ENCODE results near the gene DHPS.

DHPS gene

DNA sequence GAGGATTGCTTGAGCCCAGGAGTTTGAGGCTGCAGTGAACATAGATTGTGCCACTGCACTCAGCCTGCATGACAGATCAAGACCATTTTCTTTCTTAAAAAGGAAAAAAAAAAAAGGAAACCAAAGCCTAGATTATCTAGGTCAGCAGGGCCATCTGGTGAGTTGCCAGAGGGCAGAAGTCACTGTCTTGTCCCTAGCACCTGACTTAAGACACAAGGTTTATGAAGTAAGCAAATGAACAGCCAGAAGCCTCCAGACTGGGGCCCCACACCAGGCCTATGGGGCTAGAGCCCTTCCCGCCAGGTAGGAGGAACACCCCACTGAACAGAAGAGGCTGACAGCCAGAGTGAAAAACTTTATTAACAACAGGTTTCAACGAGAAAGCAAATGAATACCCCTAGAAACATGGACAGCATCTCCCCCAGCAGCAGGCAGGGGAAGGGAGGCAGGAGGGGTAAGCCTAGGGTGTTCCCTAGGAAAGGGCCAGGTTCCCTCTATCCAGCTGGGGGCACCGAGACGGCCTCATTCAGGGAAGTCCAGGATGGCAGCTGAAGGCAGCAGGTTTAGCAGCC is 13.9 kb downstream of the DHPS start:
- TF ChIP-seq PAX5 (IDR thresholded peaks at IDR 0.05; ENCODE audit: insufficient read depth, low read length, severe bottlenecking) (no peak), TAF1 (IDR thresholded peaks at IDR 0.05; ENCODE audit: low read depth, low read length) (no peak), POLR2A (IDR thresholded peaks at IDR 0.05; ENCODE audit: low read depth, low read length) (no peak), SPI1 (IDR thresholded peaks at IDR 0.05; ENCODE audit: low read depth, low read length) (no peak), POU2F2 (IDR thresholded peaks at IDR 0.05; ENCODE audit: low read depth, low read length) (no peak), POLR2AphosphoS5 (IDR thresholded peaks at IDR 0.05; ENCODE audit: low read depth, low read length) (no peak)
- DNase-seq (ENCODE audit: insufficient read length, low spot score) (no peak), FAIRE-seq (no peak)

DNA sequence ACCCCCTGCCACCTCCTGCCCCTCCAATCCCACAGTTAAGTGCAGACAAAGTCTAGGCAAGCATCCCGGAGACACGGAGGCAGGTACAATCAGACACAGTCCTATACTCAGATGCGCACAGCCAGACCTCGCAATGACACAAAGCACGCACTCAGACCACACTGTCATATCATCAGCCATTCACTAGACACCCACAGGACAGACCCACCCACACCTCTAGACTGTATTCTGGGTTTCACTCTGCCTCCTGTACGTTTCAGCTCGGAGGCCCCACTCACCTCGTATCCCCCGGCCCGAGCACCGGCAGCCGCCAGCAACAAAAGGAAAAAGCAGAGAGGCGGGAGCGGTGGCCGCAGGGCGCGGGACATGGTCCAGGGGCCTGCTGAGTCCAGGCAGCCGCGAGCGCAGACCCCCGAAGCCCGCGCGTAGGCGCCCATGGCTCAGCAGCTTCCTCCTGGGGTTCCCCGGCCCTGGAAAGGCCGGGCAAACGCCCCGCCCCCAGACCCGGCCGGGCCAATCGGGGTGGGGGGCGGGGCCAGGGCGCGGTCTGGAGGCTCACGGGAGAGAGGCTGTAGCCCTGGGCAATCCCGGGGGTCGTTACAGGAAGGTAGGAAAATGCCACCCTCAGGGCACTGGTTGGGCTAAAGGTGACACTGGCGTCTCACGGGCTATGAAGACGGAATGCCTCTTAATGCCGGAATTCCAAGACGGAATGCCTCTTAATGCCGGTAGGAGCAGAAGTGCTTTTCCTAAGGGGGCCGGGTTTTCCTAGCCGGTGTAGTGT is 15.2 kb downstream of the DHPS start, which contains the start of the genes MAN2B1 and WDR83:
TSS of gene MAN2B1 (minus strand) at position 478 of the 784 bp plus-strand sequence. CDS start at position 437, 41 bp downstream.
TSS of gene WDR83 (plus strand) at position 543 of the 784 bp plus-strand sequence. CDS start 2,984 bp downstream, outside the sequence.
- DNase-seq (ENCODE audit: insufficient read length, low spot score), result peak; percentile 89
- FAIRE-seq, result no peak
- peak; percentile 17; the same call in 1 of the 2 replicates for TF ChIP-seq POLR2AphosphoS5 (IDR thresholded peaks at IDR 0.05; ENCODE audit: low read depth, low read length)
- no peak for TF ChIP-seq SPI1 (IDR thresholded peaks at IDR 0.05; ENCODE audit: low read depth, low read length)
- TF ChIP-seq POLR2A (IDR thresholded peaks at IDR 0.05; ENCODE audit: low read depth, low read length), result peak; percentile 43; the same call in 1 of the 2 replicates
- TF ChIP-seq TAF1 (IDR thresholded peaks at IDR 0.05; ENCODE audit: low read depth, low read length), result peak; percentile 10; the same call in 1 of the 2 replicates
- TF ChIP-seq PAX5 (IDR thresholded peaks at IDR 0.05; ENCODE audit: insufficient read depth, low read length, severe bottlenecking), result no peak

DNA sequence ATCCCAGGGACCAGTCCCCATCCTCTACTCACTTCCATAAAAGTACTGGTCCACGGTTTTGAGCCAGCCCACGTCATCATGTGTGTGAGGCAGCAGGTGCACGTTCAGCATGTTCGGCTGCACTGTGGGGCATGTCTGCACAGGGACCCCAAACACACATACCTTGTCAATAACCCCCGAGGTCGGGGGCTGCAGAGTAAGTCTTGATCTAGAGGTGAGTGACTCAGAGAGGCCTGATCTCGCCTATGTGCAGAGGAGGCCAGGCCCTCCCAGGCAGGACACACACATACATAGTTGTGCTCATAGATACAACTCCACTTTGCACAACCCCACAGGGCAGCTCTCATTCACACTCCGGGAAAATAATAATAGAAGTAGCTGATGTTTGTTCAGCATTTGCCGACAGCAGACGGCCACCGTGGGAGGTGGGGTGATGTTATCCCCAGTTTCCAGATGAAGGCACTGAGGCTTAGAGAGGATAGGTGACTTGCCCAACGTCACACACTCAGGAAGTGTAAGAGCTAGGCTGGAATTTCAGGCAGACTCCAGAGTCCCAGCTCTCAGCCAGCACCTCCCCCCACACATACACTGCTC is 15.9 kb downstream of the DHPS start:
- DNase-seq (ENCODE audit: insufficient read length, low spot score), result no peak
- FAIRE-seq, result no peak
- TF ChIP-seq POU2F2 (IDR thresholded peaks at IDR 0.05; ENCODE audit: low read depth, low read length) (no peak), TAF1 (IDR thresholded peaks at IDR 0.05; ENCODE audit: low read depth, low read length) (no peak; the same call in 1 of the 2 replicates), SPI1 (IDR thresholded peaks at IDR 0.05; ENCODE audit: low read depth, low read length) (no peak), POLR2A (IDR thresholded peaks at IDR 0.05; ENCODE audit: low read depth, low read length) (no peak), POLR2AphosphoS5 (IDR thresholded peaks at IDR 0.05; ENCODE audit: low read depth, low read length) (no peak)

DNA sequence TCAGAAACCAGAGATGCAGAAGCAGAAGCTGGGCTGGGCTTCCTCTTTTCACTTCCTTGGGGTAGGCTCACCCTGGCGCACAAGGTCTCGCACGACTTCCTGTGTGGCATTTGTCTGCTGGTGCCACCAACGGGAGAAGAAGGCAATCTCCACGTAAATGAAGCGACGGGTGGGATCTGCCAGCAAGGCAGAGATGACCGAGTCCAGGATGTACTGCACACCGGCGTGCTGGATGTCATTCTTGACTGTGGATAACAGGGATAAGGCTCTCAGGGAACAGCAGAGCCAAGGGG is 16.5 kb downstream of the DHPS start:
- no peak; the same call in 1 of the 2 replicates for TF ChIP-seq POU2F2 (IDR thresholded peaks at IDR 0.05; ENCODE audit: low read depth, low read length)
- TF ChIP-seq TAF1 (IDR thresholded peaks at IDR 0.05; ENCODE audit: low read depth, low read length), result no peak
- no peak for TF ChIP-seq PAX5 (IDR thresholded peaks at IDR 0.05; ENCODE audit: insufficient read depth, low read length, severe bottlenecking)
- peak; percentile 97 for TF ChIP-seq SPI1 (IDR thresholded peaks at IDR 0.05; ENCODE audit: low read depth, low read length)
- no peak; the same call in 1 of the 2 replicates for TF ChIP-seq POLR2A (IDR thresholded peaks at IDR 0.05; ENCODE audit: low read depth, low read length)
- TF ChIP-seq POLR2AphosphoS5 (IDR thresholded peaks at IDR 0.05; ENCODE audit: low read depth, low read length), result peak; percentile 58; the same call in 1 of the 2 replicates
- peak; percentile 95 for FAIRE-seq
- peak; percentile 76 for DNase-seq (ENCODE audit: insufficient read length, low spot score)

DNA sequence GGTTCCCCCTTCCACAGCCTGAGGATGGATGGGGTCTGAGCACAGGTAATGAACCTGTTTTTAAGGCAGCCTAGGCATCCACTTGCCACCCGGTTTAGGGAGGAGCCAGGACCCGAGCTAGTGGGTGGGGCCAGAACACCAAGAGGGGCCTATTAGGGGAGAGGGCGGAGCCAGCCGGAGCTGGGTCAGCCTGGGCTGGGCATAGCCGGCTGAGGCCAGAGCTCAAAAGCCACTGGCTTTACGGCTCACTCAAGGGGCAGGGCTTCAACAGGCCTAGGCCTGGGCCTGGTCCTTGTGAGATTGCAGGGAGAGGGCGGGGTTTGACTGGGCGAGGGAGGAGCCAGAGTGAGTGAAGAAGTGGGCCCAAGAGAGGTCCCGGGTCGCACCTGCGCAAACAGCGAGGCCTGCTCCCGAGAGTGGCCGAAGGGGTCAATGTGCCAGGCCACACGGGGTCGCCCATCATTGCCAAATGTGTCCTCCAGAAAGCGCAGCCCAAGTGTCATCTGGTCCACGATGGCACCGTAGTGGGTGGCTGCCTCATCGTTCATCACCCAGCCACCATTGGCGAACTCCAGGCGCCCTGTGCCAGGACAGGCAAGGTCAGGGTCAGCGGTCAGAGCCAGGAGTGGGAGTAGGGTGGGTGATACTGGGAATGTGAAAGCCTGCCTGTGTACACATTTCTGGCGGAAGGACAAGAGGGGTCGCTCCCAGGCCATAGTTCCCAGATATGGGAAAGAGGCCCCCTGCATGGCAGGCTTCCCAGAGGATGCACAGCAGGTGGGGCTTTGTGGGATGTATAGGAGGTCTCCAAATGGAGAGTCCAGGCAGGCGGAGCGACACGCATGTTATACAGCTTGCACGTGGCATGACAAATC is 17.0 kb downstream of the DHPS start:
- TF ChIP-seq POLR2AphosphoS5 (IDR thresholded peaks at IDR 0.05; ENCODE audit: low read depth, low read length), result no peak
- TF ChIP-seq SPI1 (IDR thresholded peaks at IDR 0.05; ENCODE audit: low read depth, low read length), result no peak
- TF ChIP-seq PAX5 (IDR thresholded peaks at IDR 0.05; ENCODE audit: insufficient read depth, low read length, severe bottlenecking), result no peak
- no peak for TF ChIP-seq TAF1 (IDR thresholded peaks at IDR 0.05; ENCODE audit: low read depth, low read length)
- DNase-seq (ENCODE audit: insufficient read length, low spot score), result no peak
- FAIRE-seq, result peak; percentile 66

DNA sequence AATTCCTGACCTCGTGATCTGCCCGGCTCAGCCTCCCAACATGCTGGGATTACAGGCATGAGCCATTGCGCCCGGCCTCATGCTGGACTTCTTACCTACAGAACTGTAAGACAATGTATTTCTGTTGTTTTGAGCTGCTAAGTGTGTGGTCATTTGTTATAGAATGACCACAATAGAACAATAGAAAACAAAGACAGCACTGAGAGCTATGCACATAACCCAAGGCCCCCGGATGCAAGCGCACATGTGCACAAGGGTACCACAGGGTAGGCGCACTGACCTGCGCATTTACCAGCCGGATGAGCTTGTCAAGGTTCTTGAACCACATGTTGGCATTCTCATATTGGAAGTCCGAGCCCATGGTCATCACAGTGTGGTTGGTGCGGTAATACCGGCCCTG is 20.7 kb downstream of the DHPS start:
- TF ChIP-seq POLR2AphosphoS5 (IDR thresholded peaks at IDR 0.05; ENCODE audit: low read depth, low read length), result no peak
- TF ChIP-seq POLR2A (IDR thresholded peaks at IDR 0.05; ENCODE audit: low read depth, low read length), result no peak
- TF ChIP-seq SPI1 (IDR thresholded peaks at IDR 0.05; ENCODE audit: low read depth, low read length), result no peak
- no peak for TF ChIP-seq TAF1 (IDR thresholded peaks at IDR 0.05; ENCODE audit: low read depth, low read length)
- DNase-seq (ENCODE audit: insufficient read length, low spot score) (no peak), FAIRE-seq (no peak)

DNA sequence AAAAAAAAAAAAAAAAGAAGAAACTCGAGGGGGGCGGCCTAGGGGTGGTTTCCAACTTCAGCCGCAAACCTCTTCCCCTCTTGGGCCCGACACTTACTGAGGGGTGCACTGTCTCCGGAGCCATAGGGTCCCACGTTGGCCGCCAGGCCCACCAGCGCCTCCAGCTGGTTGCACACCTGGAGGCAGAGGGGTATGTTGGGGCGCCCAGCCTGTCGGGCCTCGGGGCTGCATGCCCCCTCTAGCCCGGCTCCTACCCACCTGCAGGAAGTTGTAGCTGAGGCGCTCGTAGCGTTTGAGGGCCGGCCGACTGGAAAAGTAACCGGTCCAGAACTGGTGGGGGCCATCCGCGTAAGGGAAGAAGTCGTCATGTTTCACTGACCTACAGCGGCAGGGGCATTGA is 23.7 kb downstream of the DHPS start:
- DNase-seq (ENCODE audit: insufficient read length, low spot score), result no peak
- no peak for TF ChIP-seq TAF1 (IDR thresholded peaks at IDR 0.05; ENCODE audit: low read depth, low read length)
- TF ChIP-seq POU2F2 (IDR thresholded peaks at IDR 0.05; ENCODE audit: low read depth, low read length), result no peak
- TF ChIP-seq SPI1 (IDR thresholded peaks at IDR 0.05; ENCODE audit: low read depth, low read length), result no peak
- TF ChIP-seq POLR2A (IDR thresholded peaks at IDR 0.05; ENCODE audit: low read depth, low read length), result no peak
- TF ChIP-seq PAX5 (IDR thresholded peaks at IDR 0.05; ENCODE audit: insufficient read depth, low read length, severe bottlenecking), result no peak
- TF ChIP-seq POLR2AphosphoS5 (IDR thresholded peaks at IDR 0.05; ENCODE audit: low read depth, low read length), result no peak
- FAIRE-seq, result no peak

DNA sequence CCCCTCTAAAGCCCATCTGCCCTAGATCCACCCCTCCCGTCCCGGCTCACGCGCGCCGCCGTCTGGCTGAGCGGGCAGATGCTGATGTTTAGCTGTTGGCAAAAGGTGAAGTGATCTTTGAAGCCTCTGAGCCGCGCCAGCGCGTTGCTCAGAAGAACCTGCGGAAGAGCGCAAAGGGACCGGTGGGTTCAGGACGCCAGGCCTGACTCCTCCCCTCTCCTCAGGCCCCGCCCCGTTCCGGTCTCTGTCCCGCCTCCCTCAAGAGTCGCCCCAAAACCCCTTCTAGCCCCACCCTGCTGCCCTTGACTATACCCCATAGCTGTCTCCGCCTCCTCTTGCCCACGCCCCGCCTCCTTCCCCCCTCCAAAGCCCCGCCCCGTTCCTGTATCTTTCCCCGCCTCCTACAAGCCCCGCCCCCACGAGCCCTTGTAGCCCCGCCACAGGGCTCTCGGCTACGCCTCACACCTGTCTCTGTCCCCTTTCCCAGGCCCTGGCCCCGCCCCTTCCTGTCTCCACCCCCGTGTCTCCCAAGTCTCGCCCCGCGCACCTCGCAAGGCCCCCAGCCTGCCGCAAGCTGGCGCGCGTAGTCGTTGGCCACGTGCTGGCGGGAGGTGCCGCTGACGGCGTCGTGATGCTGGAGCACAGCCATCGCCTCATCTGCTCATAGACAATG is 24.6 kb downstream of the DHPS start:
- DNase-seq (ENCODE audit: insufficient read length, low spot score) (no peak), FAIRE-seq (no peak)
- TF ChIP-seq POLR2A (IDR thresholded peaks at IDR 0.05; ENCODE audit: low read depth, low read length) (no peak), POLR2AphosphoS5 (IDR thresholded peaks at IDR 0.05; ENCODE audit: low read depth, low read length) (no peak), SPI1 (IDR thresholded peaks at IDR 0.05; ENCODE audit: low read depth, low read length) (no peak), POU2F2 (IDR thresholded peaks at IDR 0.05; ENCODE audit: low read depth, low read length) (no peak), TAF1 (IDR thresholded peaks at IDR 0.05; ENCODE audit: low read depth, low read length) (no peak), PAX5 (IDR thresholded peaks at IDR 0.05; ENCODE audit: insufficient read depth, low read length, severe bottlenecking) (no peak)
